Measurements from ENCODE around the gene CPSF2.
"Not testable (repeated sequence)": the region's sequence is repeated elsewhere in the genome, so short reads cannot be mapped to it uniquely, and the experiment has no call there.

The CPSF2 gene

GRCh38 chr14:92153581-92153980, 31.8 kb downstream of the CPSF2 start:
- H3K4me1 ChIP-seq (ENCODE audit: control insufficient read depth, insufficient read depth, low read length): no peaks in the 10 kb centered on the region
- no peaks in the 10 kb centered on the region for H3K9me3 ChIP-seq (ENCODE audit: control insufficient read depth, insufficient read depth, low read length)
- H3K4me3 ChIP-seq (ENCODE audit: low read length): no peak overlapping the region
- DNase-seq (ENCODE audit: low read depth, low spot score): no peak
- H3K36me3 ChIP-seq (ENCODE audit: control insufficient read depth, insufficient read depth, low read length): peaks cover 9% of the 10 kb centered on the region; the same call in 1 of the 2 replicates
- no peak overlapping the region for H3K27ac ChIP-seq (ENCODE audit: low read length)
- H3K27me3 ChIP-seq (ENCODE audit: control insufficient read depth, insufficient read depth, low read length): no peaks in the 10 kb centered on the region
- WGBS (ENCODE audit: insufficient coverage, insufficient read length): no CpG with 5 or more reads among the region's 1 CpG

GRCh38 chr14:92154283-92154942, 32.6 kb downstream of the CPSF2 start:
- no peaks in the 10 kb centered on the region for H3K27me3 ChIP-seq (ENCODE audit: control insufficient read depth, insufficient read depth, low read length)
- H3K4me3 ChIP-seq (ENCODE audit: low read length): no peak overlapping the region
- H3K9me3 ChIP-seq (ENCODE audit: control insufficient read depth, insufficient read depth, low read length): no peaks in the 10 kb centered on the region
- H3K4me1 ChIP-seq (ENCODE audit: control insufficient read depth, insufficient read depth, low read length): no peaks in the 10 kb centered on the region
- H3K36me3 ChIP-seq (ENCODE audit: control insufficient read depth, insufficient read depth, low read length): peaks cover 12% of the 10 kb centered on the region; the same call in 1 of the 2 replicates
- no peak for DNase-seq (ENCODE audit: low read depth, low spot score)
- no CpG with 5 or more reads among the region's 3 CpGs for WGBS (ENCODE audit: insufficient coverage, insufficient read length)
- no peak overlapping the region for H3K27ac ChIP-seq (ENCODE audit: low read length)

DNA sequence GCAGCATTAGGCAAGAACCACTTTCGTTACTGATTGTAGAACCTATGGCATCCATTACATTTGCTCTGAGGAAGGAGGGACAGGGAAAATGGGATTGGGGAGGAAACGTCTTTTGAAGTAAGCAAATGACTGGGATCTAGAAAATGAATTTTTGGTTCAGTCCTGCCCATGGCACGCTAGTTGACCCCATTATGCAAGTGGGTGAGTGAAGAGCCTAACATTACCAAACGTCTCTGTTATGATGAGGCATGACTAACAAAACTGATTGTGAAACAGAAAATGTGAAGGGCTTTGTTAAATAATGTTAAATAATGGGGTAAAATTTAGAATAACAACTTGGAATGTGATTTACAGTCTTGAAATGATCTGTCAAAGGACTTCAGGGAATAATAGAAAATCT, 38.9 kb downstream of the CPSF2 start:
- no peak for DNase-seq (ENCODE audit: low read depth, low spot score)
- H3K27ac ChIP-seq (ENCODE audit: low read length): no peak overlapping the region
- no peaks in the 10 kb centered on the region for H3K9me3 ChIP-seq (ENCODE audit: control insufficient read depth, insufficient read depth, low read length)
- H3K4me3 ChIP-seq (ENCODE audit: low read length): no peak overlapping the region
- no peaks in the 10 kb centered on the region for H3K27me3 ChIP-seq (ENCODE audit: control insufficient read depth, insufficient read depth, low read length)
- peaks cover 16% of the 10 kb centered on the region; the same call in 1 of the 2 replicates for H3K36me3 ChIP-seq (ENCODE audit: control insufficient read depth, insufficient read depth, low read length)
- no peaks in the 10 kb centered on the region for H3K4me1 ChIP-seq (ENCODE audit: control insufficient read depth, insufficient read depth, low read length)
- WGBS (ENCODE audit: insufficient coverage, insufficient read length): no CpG with 5 or more reads among the region's 4 CpGs

GRCh38 chr14:92161521-92161920, 39.8 kb downstream of the CPSF2 start:
- Histone ChIP-seq H3K4me3 (ENCODE audit: low read length) (no peak overlapping the region), H3K27me3 (ENCODE audit: control insufficient read depth, insufficient read depth, low read length) (no peaks in the 10 kb centered on the region), H3K27ac (ENCODE audit: low read length) (no peak overlapping the region), H3K9me3 (ENCODE audit: control insufficient read depth, insufficient read depth, low read length) (no peaks in the 10 kb centered on the region), H3K4me1 (ENCODE audit: control insufficient read depth, insufficient read depth, low read length) (no peaks in the 10 kb centered on the region), H3K36me3 (ENCODE audit: control insufficient read depth, insufficient read depth, low read length) (peaks cover 16% of the 10 kb centered on the region; the same call in 1 of the 2 replicates)
- DNase-seq (ENCODE audit: low read depth, low spot score): no peak
- WGBS (ENCODE audit: insufficient coverage, insufficient read length): no CpG with 5 or more reads among the region's 3 CpGs

GRCh38 chr14:92164958-92165357, 43.2 kb downstream of the CPSF2 start:
- no CpG with 5 or more reads among the region's 2 CpGs for WGBS (ENCODE audit: insufficient coverage, insufficient read length)
- no peak overlapping the region for H3K4me3 ChIP-seq (ENCODE audit: low read length)
- no peak overlapping the region for H3K27ac ChIP-seq (ENCODE audit: low read length)
- no peaks in the 10 kb centered on the region for H3K9me3 ChIP-seq (ENCODE audit: control insufficient read depth, insufficient read depth, low read length)
- peaks cover 5% of the 10 kb centered on the region; the same call in 1 of the 2 replicates for H3K36me3 ChIP-seq (ENCODE audit: control insufficient read depth, insufficient read depth, low read length)
- H3K27me3 ChIP-seq (ENCODE audit: control insufficient read depth, insufficient read depth, low read length): no peaks in the 10 kb centered on the region
- no peak for DNase-seq (ENCODE audit: low read depth, low spot score)
- no peaks in the 10 kb centered on the region for H3K4me1 ChIP-seq (ENCODE audit: control insufficient read depth, insufficient read depth, low read length)

- WGBS (ENCODE audit: insufficient coverage, insufficient read length): no CpG with 5 or more reads among the region's 2 CpGs
- H3K36me3 ChIP-seq (ENCODE audit: control insufficient read depth, insufficient read depth, low read length): no peaks in the 10 kb centered on the region
- no peak for DNase-seq (ENCODE audit: low read depth, low spot score)
- H3K9me3 ChIP-seq (ENCODE audit: control insufficient read depth, insufficient read depth, low read length): no peaks in the 10 kb centered on the region
- no peaks in the 10 kb centered on the region for H3K4me1 ChIP-seq (ENCODE audit: control insufficient read depth, insufficient read depth, low read length)
- no peak overlapping the region for H3K4me3 ChIP-seq (ENCODE audit: low read length)
- no peaks in the 10 kb centered on the region for H3K27me3 ChIP-seq (ENCODE audit: control insufficient read depth, insufficient read depth, low read length)
- H3K27ac ChIP-seq (ENCODE audit: low read length): no peak overlapping the region
These were observed 51.9 kb downstream of the CPSF2 start for GRCh38 chr14:92173668-92174067.

DNA sequence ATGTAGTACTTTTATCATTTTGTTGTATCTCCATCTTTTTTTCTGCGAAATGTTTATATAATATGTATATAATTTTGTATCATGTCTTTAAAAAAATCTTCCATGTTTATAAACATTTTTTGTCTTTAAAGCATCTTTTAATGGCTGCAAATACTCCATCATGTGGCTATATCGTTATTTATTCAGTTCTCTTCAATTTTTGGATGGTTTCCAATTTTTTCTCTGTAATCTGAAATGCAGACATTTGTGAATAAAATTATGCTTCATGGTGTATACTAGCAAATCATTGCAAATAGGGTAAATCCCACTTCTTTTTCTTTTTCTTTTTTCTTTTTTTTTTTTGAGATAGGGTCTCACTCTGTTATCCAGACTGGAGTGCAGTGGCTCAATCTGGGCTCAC, 54.0 kb downstream of the CPSF2 start:
- DNase-seq (ENCODE audit: low read depth, low spot score): no peak
- H3K9me3 ChIP-seq (ENCODE audit: control insufficient read depth, insufficient read depth, low read length): no peaks in the 10 kb centered on the region
- H3K36me3 ChIP-seq (ENCODE audit: control insufficient read depth, insufficient read depth, low read length): no peaks in the 10 kb centered on the region
- H3K27ac ChIP-seq (ENCODE audit: low read length): no peak overlapping the region
- no CpG with 5 or more reads among the region's 2 CpGs for WGBS (ENCODE audit: insufficient coverage, insufficient read length)
- no peaks in the 10 kb centered on the region for H3K4me1 ChIP-seq (ENCODE audit: control insufficient read depth, insufficient read depth, low read length)
- H3K27me3 ChIP-seq (ENCODE audit: control insufficient read depth, insufficient read depth, low read length): no peaks in the 10 kb centered on the region
- no peak overlapping the region for H3K4me3 ChIP-seq (ENCODE audit: low read length)

GRCh38 chr14:92176476-92176875, 54.7 kb downstream of the CPSF2 start:
- H3K27me3 ChIP-seq (ENCODE audit: control insufficient read depth, insufficient read depth, low read length): no peaks in the 10 kb centered on the region
- H3K4me1 ChIP-seq (ENCODE audit: control insufficient read depth, insufficient read depth, low read length): no peaks in the 10 kb centered on the region
- no peak for DNase-seq (ENCODE audit: low read depth, low spot score)
- H3K9me3 ChIP-seq (ENCODE audit: control insufficient read depth, insufficient read depth, low read length): no peaks in the 10 kb centered on the region
- no CpG with 5 or more reads among the region's 2 CpGs for WGBS (ENCODE audit: insufficient coverage, insufficient read length)
- no peak overlapping the region for H3K4me3 ChIP-seq (ENCODE audit: low read length)
- no peak overlapping the region for H3K27ac ChIP-seq (ENCODE audit: low read length)
- no peaks in the 10 kb centered on the region for H3K36me3 ChIP-seq (ENCODE audit: control insufficient read depth, insufficient read depth, low read length)

DNA sequence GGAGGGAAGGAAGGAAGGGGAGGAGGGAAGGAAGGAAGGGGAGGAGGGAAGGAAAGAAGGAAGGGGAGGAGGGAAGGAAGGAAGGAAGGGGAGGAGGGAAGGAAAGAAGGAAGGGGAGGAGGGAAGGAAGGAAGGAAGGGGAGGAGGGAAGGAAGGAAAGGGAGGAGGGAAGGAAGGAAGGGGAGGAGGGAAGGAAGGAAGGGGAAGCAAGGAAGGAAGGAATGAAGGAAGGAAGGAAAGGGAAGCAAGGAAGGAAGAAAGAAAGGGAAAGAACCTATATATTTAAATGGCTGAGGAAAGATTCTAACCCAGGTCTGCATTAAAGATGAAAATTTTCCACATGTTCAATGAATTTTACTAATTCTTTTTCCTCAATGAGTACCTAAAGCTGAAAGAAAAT, 57.4 kb downstream of the CPSF2 start:
- not testable (repeated sequence) for H3K4me1 ChIP-seq (ENCODE audit: control insufficient read depth, insufficient read depth, low read length); DNase-seq (ENCODE audit: low read depth, low spot score); H3K4me3 ChIP-seq (ENCODE audit: low read length); H3K36me3 ChIP-seq (ENCODE audit: control insufficient read depth, insufficient read depth, low read length); H3K27me3 ChIP-seq (ENCODE audit: control insufficient read depth, insufficient read depth, low read length); H3K27ac ChIP-seq (ENCODE audit: low read length); H3K9me3 ChIP-seq (ENCODE audit: control insufficient read depth, insufficient read depth, low read length)

GRCh38 chr14:92185559-92185958, 63.8 kb downstream of the CPSF2 start:
- H3K9me3 ChIP-seq (ENCODE audit: control insufficient read depth, insufficient read depth, low read length): no peaks in the 10 kb centered on the region
- H3K27ac ChIP-seq (ENCODE audit: low read length): no peak overlapping the region
- no peaks in the 10 kb centered on the region for H3K27me3 ChIP-seq (ENCODE audit: control insufficient read depth, insufficient read depth, low read length)
- H3K4me3 ChIP-seq (ENCODE audit: low read length): no peak overlapping the region
- no peaks in the 10 kb centered on the region for H3K36me3 ChIP-seq (ENCODE audit: control insufficient read depth, insufficient read depth, low read length)
- WGBS (ENCODE audit: insufficient coverage, insufficient read length): no CpG with 5 or more reads among the region's 6 CpGs
- DNase-seq (ENCODE audit: low read depth, low spot score): no peak
- no peaks in the 10 kb centered on the region for H3K4me1 ChIP-seq (ENCODE audit: control insufficient read depth, insufficient read depth, low read length)

DNA sequence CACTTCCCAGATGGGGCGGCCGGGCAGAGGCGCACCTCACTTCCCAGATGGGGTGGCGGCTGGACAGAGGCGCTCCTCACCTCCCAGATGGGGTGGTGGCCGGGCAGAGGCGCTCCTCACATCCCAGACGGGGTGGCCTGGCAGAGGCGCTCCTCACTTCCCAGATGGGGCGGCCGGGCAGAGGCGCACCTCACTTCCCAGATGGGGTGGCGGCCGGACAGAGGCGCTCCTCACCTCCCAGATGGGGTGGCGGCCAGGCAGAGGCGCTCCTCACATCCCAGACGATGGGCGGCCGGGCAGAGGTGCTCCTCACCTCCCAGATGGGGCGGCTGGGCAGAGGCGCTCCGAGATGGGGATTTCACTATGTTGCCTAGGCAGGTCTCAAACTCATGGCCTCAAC, 65.8 kb downstream of the CPSF2 start:
- DNase-seq (ENCODE audit: low read depth, low spot score); H3K4me1 ChIP-seq (ENCODE audit: control insufficient read depth, insufficient read depth, low read length); H3K9me3 ChIP-seq (ENCODE audit: control insufficient read depth, insufficient read depth, low read length); H3K4me3 ChIP-seq (ENCODE audit: low read length); H3K36me3 ChIP-seq (ENCODE audit: control insufficient read depth, insufficient read depth, low read length); H3K27ac ChIP-seq (ENCODE audit: low read length); H3K27me3 ChIP-seq (ENCODE audit: control insufficient read depth, insufficient read depth, low read length): not testable (repeated sequence)
- WGBS (ENCODE audit: insufficient coverage, insufficient read length): no CpG with 5 or more reads among the region's 23 CpGs
